AG09309 (cell line): ENCODE measurements around the gene MC4R.
"Not testable (repeated sequence)": the region's sequence is repeated elsewhere in the genome, so short reads cannot be mapped to it uniquely, and the experiment has no call there.

ENCODE experiments used
- DNase-seq: peaks from one replicate; pipeline ENCODE4 v3.0.0-alpha.2; 2010; ENCODE audit warnings: low read depth
- H3K4me3 ChIP-seq: 2 replicates; pipeline ENCODE4 v1.5.1; 2011; ENCODE audit warnings: mild to moderate bottlenecking, low read depth, low read length, moderate library complexity; ENCODE audit not compliant: control insufficient read depth
- CTCF ChIP-seq: IDR thresholded peaks from 2 replicates; pipeline ENCODE4 v1.5.1; 2011; ENCODE audit warnings: mild to moderate bottlenecking, low read depth, low read length, inconsistent platforms; ENCODE audit not compliant: insufficient read depth, control insufficient read depth; ENCODE audit errors: missing control alignments

Gene MC4R

GRCh38 chr18:60372596-60372995 is at the start of gene MC4R:
TSS of gene MC4R (minus strand) at chr18:60372775. CDS start at chr18:60372349, 426 bp downstream.
- DNase-seq = peak; percentile 69

GRCh38 chr18:60422306-60422705 is 49.7 kb upstream of the MC4R start:
- not testable (repeated sequence) for DNase-seq, H3K4me3 ChIP-seq

More at GRCh38 chr18:60372596-60372995, at the start of gene MC4R:
- peak within 1 kb of the TSS; percentile 22 for H3K4me3 ChIP-seq
- TF ChIP-seq CTCF = no peak

GRCh38 chr18:60421356-60422118 is 49.0 kb upstream of the MC4R start:
- no peak for DNase-seq
- TF ChIP-seq CTCF = no peak
- H3K4me3 ChIP-seq = no peak overlapping the region

GRCh38 chr18:60417946-60418345 is 45.4 kb upstream of the MC4R start:
- no peak for DNase-seq
- no peak for TF ChIP-seq CTCF
- no peak overlapping the region for H3K4me3 ChIP-seq

GRCh38 chr18:60413944-60414547 is 41.5 kb upstream of the MC4R start:
- no peak for DNase-seq
- TF ChIP-seq CTCF = peak; percentile 65
- H3K4me3 ChIP-seq = no peak overlapping the region

- no peak for DNase-seq
- peak; percentile 14 for TF ChIP-seq CTCF
Observed at GRCh38 chr18:60411715-60412114, 39.1 kb upstream of the MC4R start.

GRCh38 chr18:60406721-60407120 is 34.1 kb upstream of the MC4R start:
- DNase-seq = no peak
- TF ChIP-seq CTCF = no peak
- no peak overlapping the region for H3K4me3 ChIP-seq

More at GRCh38 chr18:60411715-60412114, 39.1 kb upstream of the MC4R start:
- no peak overlapping the region for H3K4me3 ChIP-seq
